Inflammatory macrophage treated with lipopolysaccharide for 1 hour (primary cell): ENCODE measurements around the gene HACD4.

ENCODE experiments used
- DNase-seq, 2 donors: peaks; one replicate each; pipeline ENCODE4 v3.0.0-alpha.2; 2020 to 2022

Gene HACD4

GRCh38 chr9:21015995-21016394, 15.4 kb downstream of the HACD4 start:
- DNase-seq, result peak in 1 of 2 donors; percentile 12

GRCh38 chr9:21015129-21015815, 16.2 kb downstream of the HACD4 start:
- DNase-seq, result no peak

DNA sequence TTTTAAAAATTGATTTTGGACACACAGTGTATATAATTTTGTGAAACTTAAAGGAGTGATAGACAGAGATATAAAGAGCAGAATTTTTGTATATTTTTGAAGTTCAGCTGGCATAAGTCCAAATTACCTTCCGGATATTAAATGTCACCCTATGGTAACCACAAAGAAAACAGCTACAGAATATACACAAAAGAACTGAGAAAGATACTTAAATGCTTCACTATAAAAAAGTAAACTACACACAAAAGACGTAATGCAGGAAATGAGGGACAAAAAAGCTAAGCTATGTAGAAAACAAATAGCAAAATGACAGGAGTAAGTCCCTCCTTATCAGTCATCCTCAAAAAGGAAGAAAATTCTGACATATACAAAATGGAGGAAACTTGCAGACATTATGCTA, 29.4 kb downstream of the HACD4 start:
- DNase-seq, result no peak

DNA sequence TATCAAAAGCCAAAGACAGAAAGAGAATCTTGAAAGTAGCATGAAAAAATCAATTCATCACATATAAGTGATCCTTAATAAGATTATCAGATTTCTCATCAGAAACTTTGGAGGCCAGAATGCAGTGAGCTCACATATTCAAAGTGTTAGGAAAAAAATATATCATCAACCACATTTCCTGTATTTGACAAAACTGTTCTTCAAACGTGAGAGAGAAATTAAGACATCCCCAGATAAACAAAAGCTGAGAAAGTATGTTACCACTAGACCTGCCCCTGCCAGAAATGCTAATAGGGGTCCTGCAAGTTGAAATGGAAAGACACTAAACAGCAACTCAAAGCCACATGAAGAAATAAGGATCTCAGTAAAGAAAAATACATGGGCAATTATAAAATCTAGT, 29.9 kb downstream of the HACD4 start:
- no peak for DNase-seq

- DNase-seq, result no peak
Measured at GRCh38 chr9:20997503-20998076, 33.9 kb downstream of the HACD4 start.

DNA sequence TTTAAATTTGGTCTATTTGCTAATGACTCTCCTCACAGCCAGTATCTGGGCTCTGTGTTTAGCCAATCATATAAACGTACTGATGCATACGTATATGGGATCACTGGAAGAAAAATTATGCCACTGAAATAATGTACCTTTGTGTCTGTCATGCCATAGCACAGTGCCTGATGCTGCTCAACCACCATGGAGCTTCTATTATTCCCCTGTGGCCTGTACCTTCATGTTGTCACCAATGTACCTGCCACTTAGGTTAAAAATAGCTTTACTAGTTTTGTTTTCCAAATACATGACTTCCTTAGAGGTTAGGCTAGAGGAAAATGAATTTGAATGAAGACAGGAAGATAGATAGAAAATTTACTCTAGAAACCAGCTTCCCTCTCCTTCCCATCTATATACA, 34.6 kb downstream of the HACD4 start:
- no peak for DNase-seq

DNA sequence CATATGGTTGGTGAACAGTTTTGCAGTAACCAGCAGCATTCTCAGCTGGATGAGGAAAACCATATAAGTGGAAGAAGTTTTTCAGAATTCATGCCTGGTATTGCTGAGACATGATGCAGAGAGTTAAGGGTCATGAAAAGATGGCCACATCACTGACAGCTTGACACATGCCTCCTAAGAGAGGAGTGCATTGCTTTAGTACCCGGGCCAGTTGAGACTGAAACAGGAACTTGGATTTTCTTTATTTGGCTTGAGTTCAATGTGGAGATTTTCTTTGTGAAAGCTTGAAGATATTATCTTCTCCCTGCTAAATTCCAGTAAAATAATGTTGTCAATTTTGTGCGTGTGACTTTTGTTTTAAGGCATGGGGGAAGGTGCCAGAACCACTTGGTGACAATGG, 35.8 kb downstream of the HACD4 start:
- no peak for DNase-seq

DNA sequence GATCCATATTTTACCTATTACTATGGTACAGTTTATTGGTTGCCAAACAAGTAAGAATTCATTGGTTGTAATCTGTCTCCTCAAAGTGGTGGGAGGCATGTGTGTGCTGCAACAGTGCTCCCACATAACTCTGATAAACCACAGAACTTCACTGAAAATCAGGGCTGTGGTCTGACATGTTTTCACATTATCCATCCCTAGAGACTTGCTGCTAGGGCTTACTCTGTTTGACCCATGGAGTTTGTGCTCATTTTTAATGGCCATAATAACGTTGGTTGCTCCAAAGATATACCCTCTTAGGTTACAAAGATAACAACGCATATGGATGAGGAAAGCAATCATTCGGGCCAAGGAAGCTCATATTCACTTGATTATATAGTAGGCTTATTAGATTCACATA, 37.0 kb downstream of the HACD4 start:
- no peak for DNase-seq

DNA sequence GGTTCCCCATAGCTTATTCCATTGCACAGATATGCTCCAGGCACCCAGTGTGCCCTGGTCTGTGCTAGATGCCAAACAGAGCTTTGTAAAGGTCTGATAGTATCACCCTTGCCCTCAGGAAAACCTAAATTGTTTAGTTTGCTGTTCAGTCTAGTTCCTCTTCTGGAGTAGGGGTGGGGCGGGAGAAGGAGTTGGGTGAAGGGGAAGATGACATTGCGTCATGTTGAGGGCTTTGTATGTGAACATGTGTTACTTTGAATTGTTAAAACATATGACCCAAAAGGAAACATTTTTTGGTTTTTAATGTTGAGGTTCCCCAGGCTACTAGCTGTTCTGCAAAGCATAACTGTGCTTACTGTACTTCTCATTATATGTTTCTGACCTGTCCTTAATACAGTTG, 40.6 kb downstream of the HACD4 start:
- peak; percentile 87 to 89 for DNase-seq

- DNase-seq, result peak; percentile 69 to 82
Measured at GRCh38 chr9:20989923-20990341, 41.5 kb downstream of the HACD4 start.

DNA sequence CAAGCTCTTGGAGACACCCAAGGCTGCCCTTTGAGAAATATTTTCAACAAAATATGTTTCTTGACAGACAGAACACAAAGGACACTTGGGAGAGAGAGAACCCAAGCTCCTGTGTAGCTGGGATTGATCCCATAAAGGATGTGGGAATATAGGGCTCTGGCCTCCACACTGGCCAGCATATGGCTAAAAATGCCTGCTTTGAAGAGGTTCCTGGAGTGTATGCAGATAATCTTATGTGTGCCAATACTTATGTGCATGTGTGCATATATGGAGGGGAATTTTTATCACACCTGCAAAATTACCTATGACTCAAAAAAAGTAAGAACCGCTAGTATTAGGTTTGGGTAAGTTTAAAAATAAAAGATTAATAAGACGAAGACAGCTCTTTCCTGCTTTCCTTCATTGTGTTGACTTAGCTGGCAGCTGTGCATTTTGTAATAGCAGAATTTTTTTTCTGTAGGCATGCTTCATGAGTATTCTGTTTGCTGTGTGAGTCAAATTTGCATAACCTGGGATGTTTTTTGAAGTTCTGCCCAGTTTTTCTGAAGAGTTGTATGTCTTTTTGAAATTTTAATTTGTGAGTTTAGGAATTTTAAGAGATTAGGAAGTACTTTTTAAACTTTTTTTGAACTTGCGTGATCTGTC, 42.6 kb downstream of the HACD4 start:
- DNase-seq, result peak; percentile 73 to 89

DNA sequence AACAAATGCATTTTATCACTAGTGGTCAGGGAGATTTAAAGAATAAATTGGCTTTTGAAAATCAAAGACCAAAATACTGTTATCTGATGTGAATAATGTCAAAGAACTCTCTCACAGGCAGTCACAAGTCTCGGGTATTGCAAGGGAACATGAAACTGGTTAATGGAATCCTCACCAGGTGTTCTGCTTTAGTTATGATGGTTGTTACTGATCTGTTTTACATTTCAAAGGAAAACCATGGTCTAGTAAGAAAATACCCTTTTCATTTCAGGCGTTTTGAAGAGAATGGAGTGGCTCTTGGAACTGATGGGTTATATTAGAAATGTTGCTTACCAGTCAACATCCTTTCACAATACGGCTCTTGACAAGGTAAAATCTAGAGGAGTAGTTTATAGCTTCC, 43.4 kb downstream of the HACD4 start:
- DNase-seq, result no peak

- no peak for DNase-seq
Measured at GRCh38 chr9:20987521-20987920, 43.9 kb downstream of the HACD4 start.

GRCh38 chr9:20985851-20986600, 45.4 kb downstream of the HACD4 start:
- DNase-seq, result no peak

DNA sequence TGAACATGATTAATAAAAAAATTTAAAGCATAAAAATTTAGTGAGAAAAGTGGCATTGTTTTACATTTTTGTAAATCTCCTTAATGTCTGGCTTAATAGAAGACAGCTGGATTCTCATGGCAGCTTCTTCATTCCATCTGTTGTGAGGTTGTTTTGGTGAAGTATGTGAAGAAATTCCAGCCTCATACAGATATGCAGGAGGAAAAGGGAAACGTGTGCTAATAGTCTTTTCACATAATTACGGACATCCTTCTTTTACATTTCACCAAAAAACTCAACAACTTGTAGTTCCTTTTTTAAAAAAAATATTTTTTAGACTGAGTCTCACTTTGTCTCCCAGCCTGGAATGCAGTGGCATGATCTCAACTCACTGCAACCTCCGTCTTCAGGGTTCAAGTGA, 46.9 kb downstream of the HACD4 start:
- peak; percentile 45 to 46 for DNase-seq

DNA sequence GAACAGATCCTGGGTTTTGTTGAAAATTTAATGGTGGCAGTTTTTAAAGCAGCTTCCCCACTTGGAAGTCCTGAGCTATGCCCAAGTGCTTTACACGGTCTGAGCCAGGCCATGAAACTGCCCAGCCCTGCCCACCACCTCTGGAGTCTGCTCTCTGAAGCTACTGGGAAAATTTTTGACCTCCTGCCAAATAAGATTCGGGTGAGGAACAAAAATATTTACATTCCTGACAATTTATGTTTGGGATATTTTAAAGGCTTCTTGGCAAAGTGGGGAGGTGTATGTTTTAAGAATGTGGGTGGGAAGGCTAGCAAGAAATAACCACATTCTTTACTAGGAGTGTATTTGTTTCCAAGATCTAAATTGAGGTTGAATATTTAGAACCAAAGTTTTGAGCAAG, 50.0 kb downstream of the HACD4 start:
- DNase-seq, result no peak

GRCh38 chr9:20980832-20981455, 50.5 kb downstream of the HACD4 start:
- DNase-seq, result peak; percentile 54 to 61

GRCh38 chr9:20978249-20978648, 53.2 kb downstream of the HACD4 start:
- no peak for DNase-seq

DNA sequence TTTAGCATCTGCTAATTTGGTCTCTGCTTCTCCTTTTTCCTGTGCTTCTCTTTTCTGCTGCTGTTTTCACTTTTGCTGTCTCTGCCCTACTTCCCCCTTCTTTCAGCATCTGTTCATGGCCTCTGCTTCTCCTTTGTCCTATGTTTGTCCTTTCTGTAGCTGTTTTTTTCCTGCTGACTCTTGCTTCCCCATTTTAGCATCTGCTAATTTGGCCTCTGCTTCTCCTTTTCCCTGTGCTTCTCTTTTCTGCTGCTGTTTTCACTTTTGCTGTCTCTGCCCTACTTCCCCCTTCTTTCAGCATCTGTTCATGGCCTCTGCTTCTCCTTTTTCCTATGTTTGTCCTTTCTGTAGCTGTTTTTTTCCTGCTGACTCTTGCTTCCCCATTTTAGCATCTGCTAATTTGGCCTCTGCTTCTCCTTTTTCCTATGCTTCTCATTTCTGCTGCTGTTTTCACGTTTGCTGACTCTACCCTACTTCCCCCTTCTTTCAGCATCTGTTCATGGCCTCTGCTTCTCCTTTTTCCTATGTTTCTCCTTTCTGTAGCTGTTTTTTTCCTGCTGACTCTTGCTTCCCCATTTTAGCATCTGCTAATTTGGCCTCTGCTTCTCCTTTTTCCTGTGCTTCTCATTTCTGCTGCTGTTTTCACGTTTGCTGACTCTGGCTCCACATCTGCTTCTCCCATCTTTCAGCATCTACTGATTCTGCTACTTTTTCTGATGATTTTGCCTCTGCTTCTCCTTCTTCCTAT, 57.1 kb downstream of the HACD4 start:
- DNase-seq, result peak in 1 of 2 donors; percentile 43

DNA sequence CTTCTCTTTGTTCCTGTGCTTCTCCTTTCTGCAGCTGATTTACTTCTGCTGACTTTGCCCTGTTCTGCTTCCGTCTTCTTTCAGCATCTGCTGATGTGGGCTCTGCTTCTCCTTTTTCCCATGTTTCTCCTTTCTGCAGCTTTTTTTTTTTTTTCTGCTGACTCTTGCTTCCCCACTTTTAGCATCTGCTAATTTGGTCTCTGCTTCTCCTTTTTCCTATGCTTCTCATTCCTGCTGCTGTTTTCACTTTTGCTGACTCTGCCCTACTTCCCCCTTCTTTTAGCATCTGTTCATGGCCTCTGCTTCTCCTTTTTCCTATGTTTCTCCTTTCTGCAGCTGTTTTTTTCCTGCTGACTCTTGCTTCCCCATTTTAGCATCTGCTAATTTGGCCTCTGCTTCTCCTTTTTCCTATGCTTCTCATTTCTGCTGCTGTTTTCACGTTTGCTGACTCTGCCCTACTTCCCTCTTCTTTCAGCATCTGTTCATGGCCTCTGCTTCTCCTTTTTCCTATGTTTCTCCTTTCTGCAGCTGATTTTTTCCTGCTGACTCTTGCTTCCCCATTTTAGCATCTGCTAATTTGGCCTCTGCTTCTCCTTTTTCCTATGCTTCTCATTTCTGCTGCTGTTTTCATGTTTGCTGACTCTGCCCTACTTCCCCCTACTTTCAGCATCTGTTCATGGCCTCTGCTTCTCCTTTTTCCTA, 58.0 kb downstream of the HACD4 start:
- DNase-seq, result peak in 1 of 2 donors; percentile 56

DNA sequence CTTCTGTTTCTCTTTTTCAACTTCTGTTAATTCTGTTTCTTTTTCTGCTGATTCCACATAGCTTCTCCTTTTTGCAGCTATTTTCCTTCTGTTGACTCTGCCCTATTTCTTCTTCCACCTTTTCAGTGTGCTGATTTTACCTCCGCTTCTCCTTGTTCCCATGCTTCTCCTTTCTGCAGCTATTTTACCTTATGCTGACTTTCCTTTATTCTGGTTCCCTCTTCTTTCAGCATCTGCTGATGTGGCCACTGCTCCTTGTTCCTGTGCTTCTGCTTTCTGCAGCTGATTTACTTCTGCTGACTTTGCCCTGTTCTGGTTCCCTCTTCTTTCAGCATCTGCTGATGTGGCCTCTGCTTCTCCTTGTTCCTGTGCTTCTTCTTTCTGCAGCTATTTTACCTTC, 58.8 kb downstream of the HACD4 start:
- no peak for DNase-seq
